ENCODE results near the gene ASAP3.
A peak's percentile ranks its signal among the peaks of the same experiment; 100 is the strongest.

Gene ASAP3

DNA sequence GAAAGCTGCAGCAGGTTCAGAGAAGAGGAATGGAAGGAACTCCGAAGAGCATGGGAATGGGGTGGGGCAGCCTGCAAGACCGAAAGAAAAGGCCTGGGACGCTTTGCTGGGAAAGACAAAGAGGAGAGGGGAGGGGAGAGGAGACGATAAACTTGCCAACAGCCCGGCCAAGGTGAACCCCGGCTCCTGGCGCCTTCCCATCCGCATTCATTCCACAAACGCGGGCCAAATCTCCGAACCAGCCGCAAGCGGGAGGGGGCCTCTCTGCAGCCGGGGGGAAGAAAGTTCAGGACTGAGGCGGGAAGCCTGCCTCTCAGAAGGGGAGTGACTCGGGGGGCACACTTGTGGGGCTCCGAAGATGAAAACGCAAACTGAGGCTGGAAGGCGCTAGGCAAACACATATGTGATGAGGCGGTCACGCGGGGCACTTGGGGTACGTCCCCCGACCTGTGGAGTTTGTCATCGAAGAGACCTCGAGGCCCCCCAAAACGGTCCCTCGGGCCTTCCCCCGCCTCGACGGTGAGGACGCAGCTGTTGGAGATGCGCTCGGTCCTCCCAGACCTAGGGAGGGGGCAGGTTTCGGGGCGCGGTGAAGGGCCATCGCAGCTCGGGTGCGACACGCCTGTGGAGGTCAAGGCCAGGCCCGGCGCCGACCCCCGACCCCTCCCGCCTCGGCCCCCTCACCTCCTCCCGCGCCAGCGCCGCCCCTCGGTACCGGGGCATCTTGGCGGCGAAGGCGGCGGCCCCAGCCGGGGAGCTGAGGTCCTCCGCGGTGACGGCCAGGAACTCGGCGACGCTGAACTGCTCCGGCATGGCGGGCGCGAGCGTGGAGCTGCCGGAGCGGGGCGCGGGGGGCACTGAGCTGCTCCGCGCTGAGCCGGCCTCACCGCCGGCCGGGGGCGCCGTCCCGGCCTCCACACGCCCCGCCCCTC is at the start of gene ASAP3:
Gene ASAP3 (minus strand): TSS at position 859 of the 932 bp plus-strand sequence. CDS start 46 bp downstream, at position 813.
- DNase-seq: no peak

DNA sequence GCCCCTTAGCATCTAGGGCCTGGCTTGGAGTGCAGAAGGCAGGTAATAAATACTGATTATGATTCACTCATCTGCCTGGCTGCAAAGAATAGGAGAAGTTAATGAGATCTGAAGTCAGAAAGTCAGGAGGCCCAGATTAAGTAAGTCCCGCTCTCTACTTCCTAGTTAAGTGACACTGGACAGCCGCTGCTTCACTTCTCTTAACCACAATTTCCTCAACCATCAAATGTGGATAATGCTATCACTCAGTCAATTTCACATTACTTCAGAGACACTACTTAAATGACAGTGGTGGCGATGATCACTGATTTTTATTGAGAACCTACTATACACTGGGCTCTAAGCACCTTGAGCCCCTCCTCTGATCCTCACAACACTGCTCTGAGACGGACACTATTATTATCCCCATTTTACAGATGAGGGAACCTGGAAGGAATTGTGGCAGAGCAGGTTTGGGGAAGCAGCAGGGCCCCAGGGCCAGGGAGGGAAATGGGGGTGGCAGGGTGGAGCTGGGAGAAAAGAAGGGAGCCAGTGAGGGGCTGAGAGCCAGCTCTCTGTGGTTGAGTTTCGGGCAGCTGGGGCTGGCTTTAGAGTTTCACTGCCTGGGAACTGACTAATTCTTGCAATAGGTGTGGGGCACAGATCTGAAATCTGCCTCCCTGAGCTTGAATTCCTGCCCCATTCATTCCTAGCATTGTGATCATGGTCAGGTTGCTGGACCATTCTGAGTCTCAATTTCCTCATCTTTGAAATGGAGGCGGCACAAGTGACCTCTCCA is 49.5 kb upstream of the ASAP3 start:
- DNase-seq: peak; percentile 36

DNA sequence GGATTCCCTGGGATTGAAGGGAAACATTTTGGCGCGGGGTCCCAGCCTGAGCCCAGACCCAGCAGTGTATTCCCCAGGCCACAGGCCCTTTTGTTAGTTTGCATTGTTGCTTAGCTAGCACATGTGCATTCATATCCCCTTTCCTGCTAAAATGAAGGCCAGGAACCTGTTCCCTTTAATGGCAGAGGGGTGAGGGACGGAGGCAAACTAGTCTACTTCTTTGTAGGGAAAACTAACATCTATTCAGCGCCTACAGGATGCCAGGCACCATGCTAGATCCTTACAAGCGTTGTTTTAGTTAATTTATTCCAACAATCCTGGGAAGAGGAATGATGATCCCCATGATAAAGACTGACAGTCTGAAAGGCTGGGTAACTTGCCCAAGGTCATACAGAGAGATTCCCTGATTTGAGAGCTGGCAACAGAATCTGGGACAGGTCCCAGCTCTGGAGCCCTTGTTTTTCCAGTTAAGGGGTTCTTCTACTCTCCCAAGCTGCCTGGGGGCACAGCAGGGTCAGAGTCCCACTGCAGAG is 47.6 kb upstream of the ASAP3 start:
- DNase-seq: no peak

- DNase-seq: peak; percentile 87
These were observed 47.0 kb upstream of the ASAP3 start, which contains the start of gene E2F2 for GRCh38 chr1:23530747-23531561. Gene E2F2 (minus strand): TSS chr1:23531233. CDS start chr1:23530793, 440 bp downstream.

GRCh38 chr1:23530087-23530746 is 46.2 kb upstream of the ASAP3 start:
- no peak for DNase-seq

GRCh38 chr1:23529146-23530086 is 45.4 kb upstream of the ASAP3 start:
- no peak for DNase-seq

GRCh38 chr1:23528250-23528978 is 44.4 kb upstream of the ASAP3 start:
- peak; percentile 90 for DNase-seq

- DNase-seq: no peak
These were observed 43.9 kb upstream of the ASAP3 start for GRCh38 chr1:23527900-23528249.

DNA sequence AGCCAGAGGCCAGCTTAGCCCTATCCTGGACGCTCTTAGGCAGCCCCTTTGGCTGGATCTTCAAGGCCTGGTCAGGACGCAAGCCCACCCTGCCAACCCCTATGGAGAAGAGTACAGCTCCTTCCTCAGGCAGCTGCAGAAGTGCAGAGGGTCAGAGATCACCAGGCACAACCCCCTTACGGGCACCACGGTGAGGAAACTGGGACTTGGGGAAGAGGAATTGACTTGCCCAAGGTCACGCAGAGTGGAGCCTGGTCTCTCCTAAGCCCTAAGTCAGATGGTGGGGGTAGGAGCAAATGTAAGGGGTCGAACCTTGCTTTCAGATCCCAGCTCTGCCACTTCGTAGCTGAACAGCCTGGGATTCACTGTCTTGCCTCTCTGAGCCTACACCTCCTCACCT is 43.4 kb upstream of the ASAP3 start:
- DNase-seq: no peak

DNA sequence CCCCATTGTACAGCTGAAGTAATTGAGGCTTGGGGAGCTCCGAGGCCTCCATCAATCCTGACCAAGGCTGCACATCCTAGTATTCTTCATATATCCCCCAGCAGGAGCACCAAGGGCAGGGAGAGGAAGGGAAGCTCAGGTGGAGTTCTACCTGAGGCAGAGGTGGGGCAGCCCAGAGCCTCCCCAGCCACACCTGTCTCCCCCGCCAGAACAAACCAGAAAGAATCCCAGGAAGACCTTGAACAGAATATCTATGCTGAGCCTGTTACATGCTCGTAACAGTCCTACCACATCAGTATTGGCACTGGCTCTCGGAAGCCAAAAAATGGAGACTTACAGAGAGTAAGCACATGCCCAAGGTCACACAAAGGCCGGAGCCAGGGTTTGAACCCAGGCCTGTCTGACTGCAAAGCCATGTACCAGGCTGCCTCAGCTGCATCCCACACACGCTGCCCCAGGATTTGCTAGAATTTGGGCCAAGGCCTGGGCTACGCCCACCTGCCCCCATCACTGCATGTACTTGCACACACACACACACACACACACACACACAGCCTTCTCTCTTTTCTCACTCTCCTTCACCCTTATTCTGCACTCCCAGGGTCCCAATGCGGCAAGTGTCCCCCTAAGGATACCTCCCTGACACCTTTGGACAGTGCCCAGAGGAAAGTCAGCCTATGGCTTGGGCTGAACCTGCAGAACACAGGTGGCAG is 42.5 kb upstream of the ASAP3 start:
- DNase-seq: no peak

- DNase-seq: peak; percentile 42
These were observed 41.7 kb upstream of the ASAP3 start for GRCh38 chr1:23525558-23526250.

DNA sequence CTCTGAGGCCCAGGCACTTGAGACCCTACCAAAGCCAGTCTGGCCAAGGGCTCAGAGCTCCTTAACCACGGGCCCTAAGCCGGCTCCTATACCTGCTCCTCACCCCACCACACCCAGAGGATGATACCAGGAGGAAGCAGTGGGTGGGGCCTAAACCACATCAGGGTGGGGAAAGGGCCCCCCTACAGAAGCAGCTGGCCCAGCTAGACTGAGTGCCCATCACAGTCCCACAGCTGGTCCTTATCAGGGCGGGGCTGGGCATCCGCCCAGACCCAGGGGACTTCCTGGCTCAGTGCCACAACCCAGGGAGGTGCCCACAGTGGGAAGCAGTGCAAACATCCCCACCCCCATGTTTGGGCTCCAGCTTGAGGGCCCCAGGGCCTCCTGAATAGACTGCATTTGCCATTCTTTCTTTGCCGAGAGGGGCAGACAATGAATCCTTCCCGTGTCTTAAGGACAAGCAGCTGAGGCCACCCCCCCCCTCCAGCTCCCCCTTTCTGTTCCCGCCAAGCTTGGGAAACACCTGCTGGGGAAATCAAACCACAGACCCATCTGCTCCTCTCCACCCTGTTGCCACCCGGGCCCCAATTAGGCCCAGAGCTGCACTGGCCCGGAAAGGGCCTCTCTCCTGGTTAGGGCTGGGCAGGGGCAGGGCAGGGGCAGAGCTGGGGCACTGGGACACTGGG is 40.9 kb upstream of the ASAP3 start:
- DNase-seq: peak; percentile 57

- DNase-seq: no peak
These were observed 40.2 kb upstream of the ASAP3 start for GRCh38 chr1:23524163-23524562.

DNA sequence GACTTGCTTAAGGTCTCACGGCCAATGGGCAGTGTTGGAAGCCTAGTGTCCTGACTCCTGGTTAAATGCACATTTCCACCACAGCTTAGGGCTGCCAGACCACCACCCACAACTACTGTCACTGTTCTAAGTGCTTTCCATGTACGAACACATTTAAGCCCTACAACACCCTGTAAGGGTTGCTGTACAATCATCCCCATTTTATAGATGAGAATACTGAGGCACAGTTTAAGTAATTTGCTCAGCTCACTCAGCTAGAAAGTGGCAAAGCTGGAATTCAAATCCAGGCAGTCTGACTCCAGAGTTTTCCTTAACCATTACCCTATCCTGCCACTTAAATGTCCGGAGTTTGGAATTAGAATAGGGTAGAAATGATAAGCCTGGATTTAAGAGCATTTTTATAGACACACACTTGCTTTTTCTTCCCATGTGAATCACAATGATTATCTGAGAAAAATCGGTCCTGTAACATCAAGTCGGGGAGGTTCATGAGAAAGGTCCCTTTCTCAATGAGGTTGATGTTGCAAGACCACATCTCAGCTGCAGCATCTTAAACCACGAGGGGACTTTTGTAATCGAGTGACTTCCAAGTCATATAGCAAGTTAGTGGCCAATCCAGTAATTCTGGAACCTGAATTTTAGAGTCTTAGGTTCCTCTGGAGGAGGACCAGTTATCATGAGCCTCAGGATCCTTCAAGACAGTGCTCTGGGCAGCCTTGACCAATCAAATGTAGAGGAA is 38.4 kb upstream of the ASAP3 start:
- DNase-seq: no peak

DNA sequence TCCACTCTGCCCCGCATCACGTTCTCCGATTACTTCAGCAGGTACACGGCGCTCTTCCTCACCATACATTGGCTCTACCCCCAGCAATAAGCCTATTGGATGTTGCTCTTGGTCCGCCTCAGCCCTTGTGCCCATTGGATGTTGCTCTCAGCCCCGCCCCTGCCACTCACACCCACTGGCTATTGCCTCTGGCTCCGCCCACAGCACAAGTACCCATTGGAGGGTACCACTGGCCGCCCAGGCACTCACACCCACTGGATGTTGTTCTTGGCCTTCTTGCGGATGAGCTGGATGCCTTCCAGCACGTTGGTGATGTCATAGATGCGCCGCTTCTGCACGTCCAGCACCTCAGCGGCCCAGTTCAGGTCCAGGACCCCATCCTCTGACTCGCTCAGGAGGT is 37.6 kb upstream of the ASAP3 start:
- DNase-seq: no peak

DNA sequence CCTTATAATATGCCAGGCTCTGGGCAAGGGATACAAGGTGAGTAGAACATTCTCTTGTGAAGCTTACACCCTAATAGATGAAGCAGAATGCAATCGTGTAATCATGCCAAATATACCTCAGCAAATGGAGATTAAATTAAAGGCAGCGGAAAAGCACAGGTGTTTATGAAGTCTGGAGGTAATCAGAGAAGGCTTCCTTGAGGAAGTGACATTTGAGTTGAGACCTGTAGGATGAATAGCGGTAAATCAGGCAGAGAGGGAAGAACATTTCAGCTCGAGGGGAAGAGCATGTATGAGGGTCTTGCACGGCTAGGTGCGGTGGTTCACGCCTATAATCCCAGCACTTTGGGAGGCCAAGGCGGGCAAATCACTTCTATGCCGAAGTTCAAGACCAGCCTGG is 33.6 kb upstream of the ASAP3 start:
- DNase-seq: no peak

GRCh38 chr1:23515905-23516304 is 31.9 kb upstream of the ASAP3 start:
- no peak for DNase-seq
